Activated naive CD4-positive, alpha-beta T cell treated with anti-CD3 and anti-CD28 coated beads, Interleukin-2, amount 10 ng/mL, durations not matched to agents 7 days and 5 days (primary cell): ENCODE measurements around the gene CHRM4.
A peak's percentile ranks its signal among the peaks of the same experiment; 100 is the strongest.
"Not testable (repeated sequence)": the region's sequence is repeated elsewhere in the genome, so short reads cannot be mapped to it uniquely, and the experiment has no call there.

ENCODE experiments used
- CTCF ChIA-PET: fragments of 350-600 bp; sonication (Branson Sonifier 250); formaldehyde crosslinking; loops from one replicate; lab custom pipeline; 2021; ENCODE audit warnings: antibody characterized with exemption; lab: Charles Lee
- DNase-seq: peaks from one replicate; pipeline ENCODE4 v3.0.0-alpha.2; 2020
- H3K27ac Mint-ChIP-seq: one replicate; pipeline ENCODE4 v1.8.0; 2021; ENCODE audit warnings: mild to moderate bottlenecking, moderate library complexity, mixed read lengths
- H3K27me3 Mint-ChIP-seq: one replicate; pipeline ENCODE4 v1.8.0; 2021; ENCODE audit warnings: mild to moderate bottlenecking, mixed read lengths
- H3K36me3 Mint-ChIP-seq: one replicate; pipeline ENCODE4 v1.8.0; 2021; ENCODE audit warnings: mixed read lengths
- H3K4me1 Mint-ChIP-seq: one replicate; pipeline ENCODE4 v1.8.0; 2021; ENCODE audit warnings: mixed read lengths
- H3K4me3 Mint-ChIP-seq: one replicate; pipeline ENCODE4 v1.8.0; 2021; ENCODE audit warnings: mild to moderate bottlenecking, moderate library complexity, mixed read lengths
- H3K9me3 Mint-ChIP-seq: one replicate; pipeline ENCODE4 v1.8.0; 2021; ENCODE audit warnings: mixed read lengths

CHRM4 gene

GRCh38 chr11:46374815-46375214 lies 16.8 kb downstream of the CHRM4 start:
- H3K27me3 Mint-ChIP-seq: no peaks in the 10 kb centered on the region
- peaks cover 34% of the 10 kb centered on the region for H3K36me3 Mint-ChIP-seq
- no peak for DNase-seq
- H3K4me3 Mint-ChIP-seq: no peak overlapping the region
- CTCF ChIA-PET: no interaction called here
- H3K4me1 Mint-ChIP-seq: peaks cover 8% of the 10 kb centered on the region
- no peak overlapping the region for H3K27ac Mint-ChIP-seq
- peaks cover 4% of the 10 kb centered on the region for H3K9me3 Mint-ChIP-seq

- Mint-ChIP-seq H3K4me1 (peaks cover 9% of the 10 kb centered on the region), H3K4me3 (no peak overlapping the region), H3K36me3 (peaks cover 39% of the 10 kb centered on the region), H3K9me3 (peaks cover 4% of the 10 kb centered on the region), H3K27ac (no peak overlapping the region), H3K27me3 (no peaks in the 10 kb centered on the region)
- DNase-seq: no peak
- CTCF ChIA-PET: interaction anchor here (2.0 kb wide), 1 partner anchor 22 kb away, joined by 9 read pairs; no protein-coding TSS in a partner anchor
Measured at GRCh38 chr11:46373787-46374740, 17.5 kb downstream of the CHRM4 start.

DNA sequence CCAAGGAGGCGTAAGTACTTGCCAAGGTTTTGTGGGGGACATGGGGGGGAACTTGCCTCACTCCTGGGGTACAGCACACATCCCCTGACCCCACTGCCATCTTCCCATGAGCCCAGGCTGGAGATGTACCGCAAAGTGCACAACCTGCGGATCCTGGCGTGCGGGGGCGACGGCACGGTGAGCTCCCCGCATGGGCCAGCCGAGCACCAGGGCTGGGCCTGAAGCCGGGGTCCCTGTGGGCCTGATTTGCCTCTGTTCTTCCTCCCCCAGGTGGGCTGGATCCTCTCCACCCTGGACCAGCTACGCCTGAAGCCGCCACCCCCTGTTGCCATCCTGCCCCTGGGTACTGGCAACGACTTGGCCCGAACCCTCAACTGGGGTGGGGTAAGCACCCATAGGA lies 19.1 kb downstream of the CHRM4 start:
- not testable (repeated sequence) for H3K4me3 Mint-ChIP-seq, DNase-seq, H3K4me1 Mint-ChIP-seq, H3K9me3 Mint-ChIP-seq, H3K27me3 Mint-ChIP-seq, H3K27ac Mint-ChIP-seq
- CTCF ChIA-PET: interaction anchor here (2.0 to 2.2 kb wide), 2 partner anchors 11 to 20 kb away, joined by 6 to 9 read pairs; no protein-coding TSS in a partner anchor
- H3K36me3 Mint-ChIP-seq: peaks cover 41% of the 10 kb centered on the region

DNA sequence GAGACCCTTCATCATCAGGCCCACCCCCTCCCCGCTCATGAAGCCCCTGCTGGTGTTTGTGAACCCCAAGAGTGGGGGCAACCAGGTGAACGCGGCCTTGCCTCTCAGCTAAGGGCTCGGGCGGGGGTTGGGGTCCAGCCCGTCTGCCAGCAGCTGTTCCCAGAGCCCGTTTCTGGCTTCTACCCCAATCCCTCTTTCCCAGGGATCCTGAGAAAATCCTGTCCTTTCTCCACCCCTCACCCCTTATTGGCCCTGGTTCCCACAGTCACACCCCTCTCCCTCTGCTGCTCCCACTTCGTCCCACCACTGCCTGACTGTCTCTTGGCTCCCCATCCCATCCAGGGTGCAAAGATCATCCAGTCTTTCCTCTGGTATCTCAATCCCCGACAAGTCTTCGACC lies 19.5 kb downstream of the CHRM4 start:
- Mint-ChIP-seq H3K27me3 (no peaks in the 10 kb centered on the region), H3K4me3 (no peak overlapping the region), H3K4me1 (peaks cover 12% of the 10 kb centered on the region), H3K9me3 (no peaks in the 10 kb centered on the region), H3K27ac (no peak overlapping the region), H3K36me3 (peaks cover 37% of the 10 kb centered on the region)
- CTCF ChIA-PET: interaction anchor here (2.0 to 2.2 kb wide), 2 partner anchors 11 to 20 kb away, joined by 6 to 9 read pairs; no protein-coding TSS in a partner anchor
- DNase-seq: no peak

DNA sequence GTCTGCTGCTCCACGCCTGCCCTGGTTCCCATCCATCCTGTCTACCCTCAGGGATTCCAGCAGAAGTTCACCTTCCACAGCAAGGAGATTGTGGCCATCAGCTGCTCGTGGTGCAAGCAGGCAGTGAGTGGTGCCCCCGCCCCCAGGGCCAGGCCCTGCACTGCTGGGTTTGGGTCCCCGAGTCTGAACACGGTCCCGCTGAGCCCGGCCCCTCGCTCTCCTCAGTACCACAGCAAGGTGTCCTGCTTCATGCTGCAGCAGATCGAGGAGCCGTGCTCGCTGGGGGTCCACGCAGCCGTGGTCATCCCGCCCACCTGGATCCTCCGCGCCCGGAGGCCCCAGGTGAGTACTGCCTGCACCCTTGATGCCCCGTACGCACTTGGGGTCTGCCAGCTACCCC lies 20.3 kb downstream of the CHRM4 start:
- CTCF ChIA-PET: interaction anchor here (0.7 to 2.2 kb wide), 2 partner anchors 10 to 18 kb away, joined by 3 to 6 read pairs; no protein-coding TSS in a partner anchor
- peaks cover 15% of the 10 kb centered on the region for H3K4me1 Mint-ChIP-seq

GRCh38 chr11:46370253-46370652 lies 21.3 kb downstream of the CHRM4 start:
- Mint-ChIP-seq H3K36me3 (peaks cover 28% of the 10 kb centered on the region), H3K27ac (no peak overlapping the region), H3K4me1 (peaks cover 18% of the 10 kb centered on the region), H3K4me3 (no peak overlapping the region), H3K27me3 (no peaks in the 10 kb centered on the region), H3K9me3 (no peaks in the 10 kb centered on the region)
- CTCF ChIA-PET: interaction anchor here (2.2 to 11.2 kb wide), 2 partner anchors 9 to 19 kb away, joined by 6 to 255 read pairs; no protein-coding TSS in a partner anchor
- DNase-seq: no peak

More for the DNA sequence above, 20.3 kb downstream of the CHRM4 start:
- peaks cover 30% of the 10 kb centered on the region for H3K36me3 Mint-ChIP-seq
- not testable (repeated sequence) for H3K4me3 Mint-ChIP-seq, H3K27ac Mint-ChIP-seq, H3K9me3 Mint-ChIP-seq, H3K27me3 Mint-ChIP-seq, DNase-seq

DNA sequence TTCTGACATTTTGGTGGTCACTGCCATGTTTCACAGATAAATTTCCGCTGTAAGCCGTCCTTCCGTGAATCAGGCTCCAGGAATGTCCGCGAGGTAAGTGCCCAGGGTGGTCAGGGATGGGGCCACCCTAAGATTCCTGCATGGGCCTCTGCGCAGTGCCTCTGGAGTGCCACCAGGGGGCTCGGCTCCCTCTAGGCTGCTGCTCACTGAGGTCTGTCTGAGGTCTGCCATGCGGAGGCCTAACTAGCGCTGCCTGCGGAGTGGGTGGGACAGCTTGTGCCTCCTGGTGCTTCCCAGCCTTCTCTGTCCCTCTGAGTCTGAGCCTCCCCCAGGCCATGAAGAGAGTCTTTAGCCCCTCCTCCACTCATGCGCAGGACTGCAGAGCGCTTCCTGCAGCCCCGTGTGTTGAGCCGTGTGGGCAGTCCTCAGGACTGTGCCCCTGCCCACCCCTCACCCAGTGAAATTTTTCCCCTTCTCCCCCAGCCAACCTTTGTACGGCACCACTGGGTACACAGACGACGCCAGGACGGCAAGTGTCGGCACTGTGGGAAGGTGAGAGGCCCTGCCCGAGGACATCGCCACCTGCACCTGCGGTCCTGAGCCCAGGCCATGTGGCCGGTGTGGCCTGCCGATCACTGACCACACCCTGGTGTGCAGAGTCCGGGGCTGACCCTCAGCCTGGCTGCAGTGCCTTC lies 22.0 kb downstream of the CHRM4 start:
- peaks cover 28% of the 10 kb centered on the region for H3K36me3 Mint-ChIP-seq
- no peak overlapping the region for H3K4me3 Mint-ChIP-seq
- H3K4me1 Mint-ChIP-seq: peaks cover 23% of the 10 kb centered on the region
- no peaks in the 10 kb centered on the region for H3K9me3 Mint-ChIP-seq
- CTCF ChIA-PET: interaction anchor here (1.1 to 11.2 kb wide), 4 partner anchors 9 to 139 kb away, joined by 3 to 255 read pairs (median 8); no protein-coding TSS in a partner anchor
- H3K27ac Mint-ChIP-seq: peak overlapping the region; percentile 45
- peak; percentile 68 for DNase-seq
- no peaks in the 10 kb centered on the region for H3K27me3 Mint-ChIP-seq

GRCh38 chr11:46367916-46368267 lies 23.7 kb downstream of the CHRM4 start:
- Mint-ChIP-seq H3K27ac (no peak overlapping the region), H3K4me3 (no peak overlapping the region), H3K36me3 (peaks cover 27% of the 10 kb centered on the region), H3K4me1 (peaks cover 29% of the 10 kb centered on the region), H3K27me3 (no peaks in the 10 kb centered on the region), H3K9me3 (no peaks in the 10 kb centered on the region)
- no peak for DNase-seq
- CTCF ChIA-PET: interaction anchor here (1.3 to 11.2 kb wide), 7 partner anchors 10 to 128 kb away, joined by 3 to 255 read pairs (median 5); no protein-coding TSS in a partner anchor

- Mint-ChIP-seq H3K4me3 (no peak overlapping the region), H3K27ac (peak overlapping the region; percentile 67), H3K27me3 (no peaks in the 10 kb centered on the region), H3K4me1 (peaks cover 34% of the 10 kb centered on the region), H3K9me3 (no peaks in the 10 kb centered on the region), H3K36me3 (peaks cover 27% of the 10 kb centered on the region)
- peak; percentile 82 for DNase-seq
- CTCF ChIA-PET: interaction anchor here (1.3 to 11.2 kb wide), 7 partner anchors 10 to 127 kb away, joined by 3 to 255 read pairs (median 5); no protein-coding TSS in a partner anchor
Measured at GRCh38 chr11:46367244-46367915, 24.2 kb downstream of the CHRM4 start.

- Mint-ChIP-seq H3K27ac (no peak overlapping the region), H3K4me3 (no peak overlapping the region), H3K27me3 (no peaks in the 10 kb centered on the region), H3K36me3 (peaks cover 29% of the 10 kb centered on the region), H3K9me3 (no peaks in the 10 kb centered on the region), H3K4me1 (peaks cover 40% of the 10 kb centered on the region)
- CTCF ChIA-PET: interaction anchor here (0.6 to 11.2 kb wide), 5 partner anchors 9 to 250 kb away, joined by 3 to 255 read pairs (median 5); no protein-coding TSS in a partner anchor
- DNase-seq: no peak
Measured at GRCh38 chr11:46366661-46367161, 24.9 kb downstream of the CHRM4 start.

- H3K9me3 Mint-ChIP-seq: no peaks in the 10 kb centered on the region
- peaks cover 27% of the 10 kb centered on the region for H3K36me3 Mint-ChIP-seq
- no peak for DNase-seq
- H3K4me3 Mint-ChIP-seq: no peak overlapping the region
- H3K4me1 Mint-ChIP-seq: peaks cover 45% of the 10 kb centered on the region
- CTCF ChIA-PET: interaction anchor here (0.6 to 11.2 kb wide), 5 partner anchors 9 to 250 kb away, joined by 3 to 255 read pairs (median 5); no protein-coding TSS in a partner anchor
- no peaks in the 10 kb centered on the region for H3K27me3 Mint-ChIP-seq
- H3K27ac Mint-ChIP-seq: no peak overlapping the region
Measured at GRCh38 chr11:46366260-46366659, 25.3 kb downstream of the CHRM4 start.

DNA sequence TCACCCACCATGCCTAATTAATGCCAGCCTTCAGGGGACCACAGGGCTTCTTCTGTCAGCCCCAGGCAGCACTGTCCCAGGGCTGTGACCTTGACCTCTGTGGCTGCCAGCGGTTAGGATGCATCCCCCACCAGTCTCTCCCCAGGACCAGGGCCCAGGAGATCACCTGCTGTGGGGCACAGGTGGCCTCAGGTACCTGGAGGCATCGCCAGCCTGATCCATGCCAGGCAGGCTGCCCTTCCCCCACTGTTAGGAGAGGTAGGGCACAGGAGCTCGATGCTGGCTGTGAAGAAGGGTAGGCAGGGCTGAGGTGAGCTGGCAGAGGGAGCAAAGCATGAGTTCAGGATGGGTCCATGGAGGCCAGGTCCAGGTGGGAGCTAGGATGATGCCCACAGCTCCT lies 26.8 kb downstream of the CHRM4 start:
- Mint-ChIP-seq H3K27me3 (no peaks in the 10 kb centered on the region), H3K4me3 (no peak overlapping the region), H3K9me3 (no peaks in the 10 kb centered on the region), H3K4me1 (peaks cover 56% of the 10 kb centered on the region), H3K36me3 (peaks cover 19% of the 10 kb centered on the region), H3K27ac (no peak overlapping the region)
- CTCF ChIA-PET: interaction anchor here (1.8 to 11.2 kb wide), 2 partner anchors 13 to 19 kb away, joined by 10 to 255 read pairs; no protein-coding TSS in a partner anchor
- DNase-seq: no peak

DNA sequence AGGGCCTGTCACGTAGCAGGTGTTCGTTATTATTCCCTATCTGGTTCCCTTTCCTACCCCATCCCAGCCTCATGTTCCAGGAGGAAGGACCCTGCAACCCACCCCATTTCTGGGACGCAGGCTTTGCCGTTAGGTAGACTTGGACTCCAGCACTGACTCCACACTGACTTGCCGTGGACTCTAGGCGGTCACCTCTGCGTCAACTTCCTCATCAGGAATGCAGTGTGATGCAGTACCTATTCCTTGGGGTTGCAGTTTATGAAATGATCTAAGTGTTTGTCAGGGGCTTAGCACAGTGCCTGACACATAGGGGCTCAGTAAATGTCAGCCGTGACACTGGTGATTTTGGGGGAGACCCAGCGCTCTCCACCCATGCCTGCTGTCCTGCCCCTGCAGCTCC lies 27.5 kb downstream of the CHRM4 start:
- Mint-ChIP-seq H3K27me3 (no peaks in the 10 kb centered on the region), H3K4me3 (no peak overlapping the region), H3K9me3 (no peaks in the 10 kb centered on the region), H3K4me1 (peaks cover 52% of the 10 kb centered on the region), H3K36me3 (peaks cover 14% of the 10 kb centered on the region), H3K27ac (no peak overlapping the region)
- CTCF ChIA-PET: interaction anchor here (11.2 kb wide), 1 partner anchor 13 kb away, joined by 255 read pairs; no protein-coding TSS in a partner anchor
- no peak for DNase-seq
